ENCODE results near the gene EHBP1. TPM values are rescaled to one million over a fixed set of nuclear protein-coding genes. Genes with fewer than 3 reads are reported as not detected.
A peak's percentile ranks its signal among the peaks of the same experiment; 100 is the strongest.

The EHBP1 gene
- polyA plus RNA-seq, 3 donors: 44.8 to 54.3 (median 50.8) TPM

GRCh38 chr2:62797107-62797506 is 91.6 kb downstream of the EHBP1 start:
- DNase-seq (ENCODE audit: extremely low read depth in 1 of 11, low read depth in 9 of 11, low spot score in 4 of 11): no peak

GRCh38 chr2:62800618-62801017 is 95.1 kb downstream of the EHBP1 start:
- DNase-seq (ENCODE audit: extremely low read depth in 1 of 11, low read depth in 9 of 11, low spot score in 4 of 11): no peak

GRCh38 chr2:62801110-62801509 is 95.6 kb downstream of the EHBP1 start:
- no peak for DNase-seq (ENCODE audit: extremely low read depth in 1 of 11, low read depth in 9 of 11, low spot score in 4 of 11)

DNA sequence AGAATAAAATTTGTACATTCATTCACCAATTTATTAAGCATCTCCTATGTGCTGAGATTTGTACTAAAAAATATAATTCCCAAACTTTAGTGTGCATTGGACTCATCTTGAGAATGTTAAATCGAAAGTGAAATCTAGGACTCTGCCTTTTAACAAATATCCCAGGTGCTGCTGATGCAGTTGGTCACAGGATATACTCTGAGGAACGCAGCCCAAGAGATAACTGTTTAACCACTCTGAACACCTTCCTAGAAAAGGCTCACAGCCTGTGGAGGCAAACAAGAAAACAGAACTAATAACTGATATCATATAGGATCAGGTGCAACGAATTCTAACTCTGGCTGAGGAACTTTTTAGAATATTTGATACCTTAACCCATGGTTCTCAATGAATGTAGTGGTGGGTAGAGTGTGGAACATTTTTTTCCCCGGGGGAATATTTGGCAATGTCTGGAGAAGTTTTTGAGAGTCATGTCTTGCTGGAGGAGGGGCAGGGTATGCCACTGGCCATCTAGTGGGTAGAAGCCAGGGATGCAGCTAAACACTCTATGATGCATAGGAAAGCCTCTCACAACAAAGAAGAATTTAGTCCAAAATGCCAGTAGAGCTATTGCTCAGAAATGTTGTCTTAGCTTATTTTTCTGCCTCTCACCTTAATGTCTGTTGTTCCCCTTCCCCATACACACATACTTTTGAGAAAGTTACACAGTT is 96.5 kb downstream of the EHBP1 start:
- DNase-seq (ENCODE audit: extremely low read depth in 1 of 11, low read depth in 9 of 11, low spot score in 4 of 11): no peak

GRCh38 chr2:62803961-62804360 is 98.4 kb downstream of the EHBP1 start:
- no peak for DNase-seq (ENCODE audit: extremely low read depth in 1 of 11, low read depth in 9 of 11, low spot score in 4 of 11)

DNA sequence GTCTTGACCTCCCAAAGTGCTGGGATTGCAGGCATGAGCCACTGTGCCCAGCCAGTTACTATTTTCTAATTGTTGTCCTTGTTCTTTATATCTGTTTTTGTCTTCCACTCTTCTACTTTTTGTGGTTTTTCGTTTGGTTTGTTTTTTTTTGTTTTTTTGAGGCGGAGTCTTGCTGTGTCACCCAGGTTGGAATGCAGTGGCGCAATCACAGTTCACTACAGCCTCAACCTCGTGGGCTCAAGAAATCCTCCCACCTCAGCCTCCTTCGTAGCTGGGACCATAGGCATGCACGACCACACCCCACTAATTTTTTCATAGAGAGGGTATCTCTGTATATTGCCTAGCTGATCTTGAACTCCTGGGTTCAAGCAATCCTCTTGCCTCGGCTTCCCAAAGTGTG is 100.7 kb downstream of the EHBP1 start:
- DNase-seq (ENCODE audit: extremely low read depth in 1 of 11, low read depth in 9 of 11, low spot score in 4 of 11): no peak

DNA sequence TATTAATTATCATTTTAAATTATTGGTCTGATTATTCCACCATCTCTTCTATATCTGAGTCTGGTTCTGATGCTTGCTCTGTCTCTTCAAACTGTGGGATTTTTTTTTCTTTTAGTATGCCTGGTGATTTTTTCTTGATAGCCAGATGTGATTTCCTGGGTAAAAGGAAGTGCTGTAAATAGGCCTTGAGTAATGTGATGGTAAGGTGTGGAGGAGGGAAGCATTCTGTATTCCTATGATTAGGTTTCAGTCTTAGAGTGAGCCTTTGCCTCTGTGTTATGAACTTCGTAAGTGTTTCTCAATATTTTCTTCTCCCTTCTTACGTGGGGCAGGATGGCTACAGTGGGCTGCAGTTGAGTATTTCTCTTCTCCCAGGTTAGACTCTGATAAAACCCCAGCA is 103.0 kb downstream of the EHBP1 start:
- no peak for DNase-seq (ENCODE audit: extremely low read depth in 1 of 11, low read depth in 9 of 11, low spot score in 4 of 11)

- DNase-seq (ENCODE audit: extremely low read depth in 1 of 11, low read depth in 9 of 11, low spot score in 4 of 11): no peak
Observed at GRCh38 chr2:62811086-62811485, 105.6 kb downstream of the EHBP1 start.

- no peak for DNase-seq (ENCODE audit: extremely low read depth in 1 of 11, low read depth in 9 of 11, low spot score in 4 of 11)
Observed at GRCh38 chr2:62811972-62812371, 106.5 kb downstream of the EHBP1 start.

DNA sequence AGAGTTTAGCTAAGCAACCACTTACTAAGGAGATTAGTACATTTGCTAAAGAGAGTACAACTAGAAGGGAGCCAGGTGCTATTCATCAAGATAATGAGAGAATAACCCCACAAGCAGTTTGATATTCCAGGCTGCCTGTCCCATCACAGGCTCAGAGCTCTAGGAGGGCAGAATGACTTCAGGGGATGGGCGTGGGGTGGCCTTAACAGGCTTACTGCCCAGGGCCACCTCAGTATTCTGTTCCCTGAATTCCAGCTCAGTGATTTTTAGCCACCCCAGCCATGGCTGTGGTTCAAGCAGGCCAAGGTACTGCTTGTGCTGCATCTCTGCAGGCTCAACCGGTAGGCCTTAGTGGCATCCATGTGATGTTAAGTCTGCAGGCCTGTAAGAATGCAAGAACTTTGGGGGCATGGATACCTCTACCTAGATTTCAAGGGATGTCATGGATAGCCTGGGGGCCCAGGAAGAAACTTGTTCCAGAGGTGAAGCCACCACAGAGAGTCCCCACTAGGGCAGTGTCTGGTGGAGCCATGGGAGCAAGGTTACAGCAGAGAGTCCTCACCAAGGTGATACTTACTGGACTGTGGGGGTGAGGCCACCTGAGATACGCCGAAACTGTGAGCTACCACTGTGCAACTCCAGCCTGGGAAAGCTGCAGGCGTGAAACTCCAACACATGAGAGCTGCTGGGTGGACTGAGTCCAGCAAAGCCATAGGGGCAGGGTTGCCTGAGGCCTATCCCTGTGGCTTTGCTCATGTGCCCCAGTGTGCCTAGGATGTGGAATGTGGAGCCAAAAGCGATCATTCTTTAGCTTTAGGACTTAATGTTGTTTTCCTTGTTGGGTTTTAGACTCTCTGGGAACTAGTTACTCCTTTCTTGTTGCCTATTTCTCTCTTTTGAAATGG is 107.7 kb downstream of the EHBP1 start:
- no peak for DNase-seq (ENCODE audit: extremely low read depth in 1 of 11, low read depth in 9 of 11, low spot score in 4 of 11)

GRCh38 chr2:62814123-62814522 is 108.6 kb downstream of the EHBP1 start:
- peak in 5 of 11 donors; percentile 3 to 23 (median 4) for DNase-seq (ENCODE audit: extremely low read depth in 1 of 11, low read depth in 9 of 11, low spot score in 4 of 11)

DNA sequence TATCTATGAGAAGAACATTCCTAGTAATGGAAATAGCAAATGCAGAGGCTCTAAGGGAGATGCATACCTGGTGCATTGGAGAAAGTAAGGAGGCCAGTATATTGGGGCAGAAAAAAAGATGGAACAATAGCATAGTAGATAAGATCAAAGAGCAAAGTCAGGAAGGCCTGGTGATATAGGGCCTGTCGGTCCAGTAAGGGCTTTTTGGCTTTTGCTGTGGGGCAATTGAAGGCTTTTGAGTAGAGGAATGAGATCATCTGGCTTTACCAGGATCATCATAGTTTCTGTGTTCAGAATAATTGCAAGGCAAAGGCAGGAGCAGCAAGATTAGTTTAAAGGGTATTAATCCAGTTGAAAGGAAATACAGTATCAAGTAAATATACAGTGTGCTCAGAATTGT is 111.8 kb downstream of the EHBP1 start:
- DNase-seq (ENCODE audit: extremely low read depth in 1 of 11, low read depth in 9 of 11, low spot score in 4 of 11): no peak

DNA sequence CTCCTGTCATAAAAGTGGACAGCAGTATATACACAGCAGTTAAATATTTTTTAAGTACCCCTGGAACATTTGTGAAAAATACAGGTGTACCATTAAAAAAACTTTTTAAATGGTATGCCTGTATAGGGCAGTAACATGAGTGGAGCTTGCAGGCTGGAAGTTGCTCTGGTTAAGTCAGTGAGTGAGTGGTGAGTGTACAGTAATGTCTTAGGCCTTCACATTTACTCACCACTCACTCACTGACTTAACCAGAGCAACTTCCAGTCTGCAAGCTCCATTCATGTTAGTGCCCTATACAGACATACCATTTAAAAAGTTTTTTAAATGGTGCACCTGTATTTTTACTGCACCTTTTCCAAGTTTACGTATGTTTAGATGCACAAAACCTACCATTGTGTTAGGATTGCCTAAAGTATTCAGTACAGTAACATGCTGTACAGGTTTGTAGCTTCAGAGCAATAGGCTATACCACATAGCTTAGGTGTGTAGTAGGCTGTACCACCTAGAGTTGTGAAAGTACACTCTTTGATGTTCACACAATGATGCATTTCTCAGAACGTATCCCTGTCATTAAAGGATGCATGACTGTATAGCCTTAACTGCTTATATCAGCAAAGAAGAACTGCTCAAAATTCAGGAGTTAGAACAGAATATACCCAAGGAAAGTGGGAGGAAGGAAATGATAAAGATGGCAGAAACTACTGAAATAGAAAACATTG is 112.6 kb downstream of the EHBP1 start:
- no peak for DNase-seq (ENCODE audit: extremely low read depth in 1 of 11, low read depth in 9 of 11, low spot score in 4 of 11)

GRCh38 chr2:62822549-62822948 is 117.0 kb downstream of the EHBP1 start:
- no peak for DNase-seq (ENCODE audit: extremely low read depth in 1 of 11, low read depth in 9 of 11, low spot score in 4 of 11)

DNA sequence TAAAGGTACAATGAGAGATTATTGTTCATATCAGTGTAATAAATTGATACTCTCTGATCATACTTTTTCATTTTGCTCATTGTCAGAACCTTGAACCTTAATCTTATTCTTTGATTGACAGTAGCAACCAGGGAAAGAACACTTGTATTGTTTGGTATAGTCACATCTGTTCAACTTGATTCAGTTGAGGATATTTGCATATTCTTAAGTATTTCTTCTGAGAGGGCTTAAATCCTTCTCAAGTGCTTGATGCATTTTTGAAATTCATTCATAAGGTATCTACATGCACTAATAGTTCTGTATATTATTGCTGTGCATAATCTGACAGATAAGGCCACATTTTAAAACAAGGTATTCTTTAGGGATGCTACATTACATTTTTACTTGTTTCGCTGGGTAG is 118.9 kb downstream of the EHBP1 start:
- DNase-seq (ENCODE audit: extremely low read depth in 1 of 11, low read depth in 9 of 11, low spot score in 4 of 11): no peak

GRCh38 chr2:62826141-62826540 is 120.6 kb downstream of the EHBP1 start:
- DNase-seq (ENCODE audit: extremely low read depth in 1 of 11, low read depth in 9 of 11, low spot score in 4 of 11): no peak

GRCh38 chr2:62826953-62827675 is 121.6 kb downstream of the EHBP1 start:
- no peak for DNase-seq (ENCODE audit: extremely low read depth in 1 of 11, low read depth in 9 of 11, low spot score in 4 of 11)

DNA sequence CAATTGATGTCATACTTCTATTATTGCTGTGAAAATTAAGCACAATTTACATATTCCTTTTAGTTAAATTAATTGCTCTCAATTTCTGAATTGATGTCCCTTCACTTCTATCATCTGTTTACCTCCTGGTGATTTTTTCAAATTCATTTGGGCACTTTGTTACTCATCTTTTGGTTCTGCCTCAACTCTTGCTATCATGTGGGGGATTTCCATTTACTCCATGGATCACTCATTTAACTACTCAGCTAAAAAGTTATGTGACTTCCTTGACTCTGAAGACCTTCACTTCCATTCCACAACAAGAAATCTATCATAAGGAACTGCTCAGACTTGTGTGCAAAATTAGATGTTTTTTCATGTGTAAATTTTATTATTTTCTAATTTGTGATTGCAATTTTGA is 126.2 kb downstream of the EHBP1 start:
- DNase-seq (ENCODE audit: extremely low read depth in 1 of 11, low read depth in 9 of 11, low spot score in 4 of 11): no peak

Measured in renal cortex interstitium (tissue), 11 donors.